Mucosa of rectum (tissue), 2 donors: ENCODE data around the gene STRBP.
"Not testable (repeated sequence)": the region's sequence is repeated elsewhere in the genome, so short reads cannot be mapped to it uniquely, and the experiment has no call there.

ENCODE experiments used
- H3K27ac ChIP-seq, 2 donors: one replicate each; pipeline ENCODE4 v1.7.0; 2013; ENCODE audit warnings: inconsistent platforms in 2 of 2, low read depth in 2 of 2, low read length in 2 of 2
- H3K27me3 ChIP-seq, 2 donors: one replicate each; pipeline ENCODE4 v1.7.0; 2013; ENCODE audit warnings: low read length in 2 of 2; ENCODE audit not compliant: control insufficient read depth in 2 of 2, insufficient read depth in 2 of 2
- H3K36me3 ChIP-seq, 2 donors: one replicate each; pipeline ENCODE4 v1.7.0; 2013; ENCODE audit warnings: low read length in 2 of 2; ENCODE audit not compliant: control insufficient read depth in 2 of 2, insufficient read depth in 2 of 2
- H3K4me1 ChIP-seq, 2 donors: one replicate each; pipeline ENCODE4 v1.7.0; 2013; ENCODE audit warnings: low read length in 2 of 2, mild to moderate bottlenecking in 1 of 2; ENCODE audit not compliant: control insufficient read depth in 2 of 2, insufficient read depth in 2 of 2
- H3K4me3 ChIP-seq, 2 donors: one replicate each; pipeline ENCODE4 v1.7.0; 2013; ENCODE audit warnings: low read length in 2 of 2
- H3K9ac ChIP-seq, 2 donors: one replicate each; pipeline ENCODE4 v1.7.0; 2013; ENCODE audit warnings: low read length in 2 of 2, low read depth in 1 of 2, mild to moderate bottlenecking in 1 of 2
- H3K9me3 ChIP-seq, 2 donors: one replicate each; pipeline ENCODE4 v1.7.0; 2013; ENCODE audit warnings: low read length in 2 of 2; ENCODE audit not compliant: control insufficient read depth in 2 of 2
- donor health status: healthy.
- donor health status: Normal muscosa, but diverticular disease.

The STRBP gene

DNA sequence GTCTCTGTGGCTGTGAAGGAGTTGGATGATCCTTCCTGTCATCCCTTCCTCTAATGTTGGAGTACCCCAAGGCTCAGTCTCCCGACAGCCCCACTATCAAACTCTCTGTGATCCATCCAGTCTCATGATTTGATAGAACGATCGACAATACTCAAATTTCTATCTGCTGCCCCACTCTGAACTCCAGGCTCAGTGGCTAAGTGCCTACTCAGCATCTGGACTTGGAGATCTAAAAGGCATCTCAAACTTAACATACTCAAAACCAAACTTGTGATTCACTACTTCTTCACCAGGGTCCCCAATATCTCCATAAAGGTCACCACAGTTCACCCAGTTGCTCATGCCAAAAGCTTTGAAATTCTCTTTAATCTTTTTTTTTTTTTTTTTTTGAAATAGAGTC lies 15.1 kb upstream of the STRBP start:
- H3K36me3 ChIP-seq: no peaks in the 10 kb centered on the region
- H3K4me1 ChIP-seq: no peaks in the 10 kb centered on the region
- H3K27me3 ChIP-seq: peaks cover 0 to 3% of the 10 kb centered on the region in 2 donors
- no peak overlapping the region for H3K27ac ChIP-seq
- H3K4me3 ChIP-seq: no peak overlapping the region
- H3K9ac ChIP-seq: no peak overlapping the region
- no peaks in the 10 kb centered on the region for H3K9me3 ChIP-seq

DNA sequence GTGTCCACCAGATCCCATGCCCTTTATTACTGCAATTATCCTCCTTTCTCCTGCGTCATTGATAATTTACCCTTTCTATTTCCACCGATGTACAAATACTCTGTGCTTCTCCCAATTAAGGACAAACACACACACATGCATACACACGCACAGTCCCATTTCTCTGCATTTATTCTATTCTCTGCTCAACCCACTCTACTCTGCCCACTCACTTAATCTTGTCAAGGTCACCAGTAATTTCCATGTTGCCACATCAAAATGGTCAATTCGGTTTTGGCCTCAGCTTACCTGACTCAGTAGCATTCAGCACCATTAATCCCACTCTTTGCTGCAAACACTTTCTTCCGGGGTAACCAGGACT lies 14.6 kb upstream of the STRBP start:
- no peak overlapping the region for H3K4me3 ChIP-seq
- H3K9ac ChIP-seq: no peak overlapping the region
- H3K27ac ChIP-seq: no peak overlapping the region

DNA sequence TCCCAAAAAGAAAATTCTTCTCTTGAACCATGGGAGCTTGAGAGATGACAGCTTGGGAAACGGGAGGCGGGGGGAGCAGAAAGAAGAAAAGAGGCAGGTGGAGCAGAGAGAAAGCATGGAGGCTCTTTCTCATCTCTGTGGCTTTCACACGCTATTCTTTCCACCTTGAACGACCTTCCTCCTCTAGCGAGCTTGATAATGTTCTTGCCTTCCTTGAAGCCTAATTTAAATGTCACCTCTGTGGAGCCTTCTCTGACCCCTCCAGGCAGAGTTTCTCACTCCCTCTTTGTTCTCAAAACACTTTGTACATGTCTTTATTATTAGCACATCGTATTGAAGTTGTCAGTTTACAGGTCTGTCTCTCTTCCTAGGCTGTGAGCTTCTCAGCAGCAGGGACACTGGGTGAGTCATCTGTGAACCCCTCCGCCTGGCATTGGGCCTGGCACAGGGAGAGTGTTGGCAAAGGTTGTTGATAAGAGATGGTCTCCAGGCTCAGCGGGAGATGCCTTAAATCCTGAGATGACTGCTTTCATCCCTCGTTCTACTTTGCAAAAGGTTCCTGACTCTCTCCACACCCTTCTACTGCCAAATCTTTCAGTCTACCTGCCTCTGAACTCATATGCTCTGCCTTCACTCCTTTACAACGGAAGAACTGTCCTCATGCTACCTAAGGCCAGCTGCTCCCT lies 14.1 kb upstream of the STRBP start:
- Histone ChIP-seq H3K4me3 (no peak overlapping the region), H3K4me1 (no peaks in the 10 kb centered on the region), H3K9me3 (no peaks in the 10 kb centered on the region), H3K27me3 (peaks cover 0 to 3% of the 10 kb centered on the region in 2 donors), H3K27ac (no peak overlapping the region), H3K9ac (no peak overlapping the region), H3K36me3 (no peaks in the 10 kb centered on the region)

More for the DNA sequence above, 14.6 kb upstream of the STRBP start:
- no peaks in the 10 kb centered on the region for H3K9me3 ChIP-seq
- peaks cover 0 to 3% of the 10 kb centered on the region in 2 donors for H3K27me3 ChIP-seq
- no peaks in the 10 kb centered on the region for H3K4me1 ChIP-seq
- H3K36me3 ChIP-seq: no peaks in the 10 kb centered on the region

DNA sequence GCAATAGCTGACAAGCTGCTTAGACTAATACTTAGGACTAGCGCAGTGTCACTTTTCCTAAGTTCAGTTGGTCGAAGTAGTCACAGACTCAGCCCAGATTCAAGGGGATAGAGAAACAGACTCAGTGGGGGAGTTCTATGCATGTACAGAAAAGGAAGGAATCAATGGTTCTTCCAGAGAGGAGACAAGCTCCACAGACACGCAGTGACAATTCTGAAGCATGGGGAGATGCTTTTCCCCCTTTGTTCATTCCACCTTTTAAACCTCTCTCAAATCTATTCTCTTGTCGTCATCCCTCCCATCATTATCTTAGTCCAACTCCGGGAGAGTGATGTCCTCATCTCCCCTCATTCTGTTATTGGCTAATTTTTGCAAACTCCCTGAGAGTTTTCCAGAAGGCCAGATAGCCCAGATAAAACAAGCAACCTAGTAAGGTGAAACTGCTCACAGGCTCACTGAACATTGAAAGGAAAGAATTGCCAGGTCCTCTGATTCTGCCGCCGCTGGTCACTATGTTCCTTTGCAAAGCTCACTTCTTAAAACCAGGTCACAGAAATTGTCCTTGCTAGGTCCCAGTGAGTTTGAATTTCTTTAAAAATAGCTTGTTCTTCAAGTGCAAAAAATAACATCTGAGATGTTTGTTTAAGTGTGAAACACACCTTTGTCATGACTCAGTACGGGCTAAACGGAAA lies 13.4 kb upstream of the STRBP start:
- Histone ChIP-seq H3K9ac (no peak overlapping the region), H3K4me1 (no peaks in the 10 kb centered on the region), H3K9me3 (no peaks in the 10 kb centered on the region), H3K27ac (no peak overlapping the region), H3K4me3 (no peak overlapping the region), H3K27me3 (peaks cover 0 to 3% of the 10 kb centered on the region in 2 donors), H3K36me3 (no peaks in the 10 kb centered on the region)

DNA sequence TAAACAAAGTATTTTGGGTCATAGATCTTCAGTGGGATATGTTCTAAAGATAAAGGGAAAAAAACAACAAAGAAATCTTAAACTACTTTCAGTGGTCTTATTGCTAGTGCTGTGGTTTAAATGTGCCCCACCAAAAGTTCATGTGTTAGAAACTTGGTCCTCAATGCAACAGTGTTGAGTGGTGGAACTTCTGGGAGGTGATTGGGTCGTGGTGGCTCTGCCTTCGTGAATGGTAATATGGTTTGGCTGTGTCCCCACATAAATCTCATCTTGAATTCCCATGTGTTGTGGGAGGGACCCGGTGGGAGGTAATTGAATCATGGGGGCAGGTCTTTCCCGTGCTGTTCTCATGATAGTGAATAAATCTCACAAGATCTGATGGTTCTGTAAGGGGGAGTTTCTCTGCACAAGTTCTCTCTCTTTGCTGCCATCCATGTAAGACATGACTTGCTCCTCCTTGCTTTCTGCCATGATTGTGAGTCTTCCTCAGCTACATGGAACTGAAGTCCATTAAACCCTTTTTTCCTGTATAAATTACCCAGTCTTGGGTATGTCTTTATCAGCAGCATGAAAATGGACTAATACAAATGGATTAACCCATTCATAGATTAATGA lies 10.6 kb upstream of the STRBP start:
- not testable (repeated sequence) for H3K27ac ChIP-seq, H3K27me3 ChIP-seq, H3K4me1 ChIP-seq, H3K9ac ChIP-seq, H3K4me3 ChIP-seq, H3K9me3 ChIP-seq, H3K36me3 ChIP-seq

DNA sequence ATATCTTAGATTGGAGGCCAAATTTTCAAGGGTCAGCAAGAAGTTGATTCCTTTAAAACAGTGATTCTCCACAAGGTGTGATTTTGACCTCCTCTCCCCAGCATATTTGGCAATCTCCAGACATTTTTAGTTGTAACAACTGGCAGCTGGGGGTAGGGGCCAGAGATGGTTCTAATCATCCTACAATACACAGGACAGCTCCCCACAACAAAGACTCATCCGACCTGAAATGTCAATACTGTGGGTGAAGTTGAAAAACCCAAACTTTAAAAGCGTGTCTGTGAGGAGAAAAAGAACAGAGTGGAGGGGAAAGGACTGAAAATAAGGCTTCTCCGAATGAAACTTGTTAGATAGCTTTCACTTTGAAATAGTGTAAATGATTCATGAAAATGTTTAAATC lies 10.0 kb upstream of the STRBP start:
- Histone ChIP-seq H3K9ac (no peak overlapping the region), H3K4me1 (no peaks in the 10 kb centered on the region), H3K9me3 (no peaks in the 10 kb centered on the region), H3K36me3 (no peaks in the 10 kb centered on the region), H3K27ac (no peak overlapping the region), H3K27me3 (peaks cover 0 to 3% of the 10 kb centered on the region in 2 donors), H3K4me3 (no peak overlapping the region)

DNA sequence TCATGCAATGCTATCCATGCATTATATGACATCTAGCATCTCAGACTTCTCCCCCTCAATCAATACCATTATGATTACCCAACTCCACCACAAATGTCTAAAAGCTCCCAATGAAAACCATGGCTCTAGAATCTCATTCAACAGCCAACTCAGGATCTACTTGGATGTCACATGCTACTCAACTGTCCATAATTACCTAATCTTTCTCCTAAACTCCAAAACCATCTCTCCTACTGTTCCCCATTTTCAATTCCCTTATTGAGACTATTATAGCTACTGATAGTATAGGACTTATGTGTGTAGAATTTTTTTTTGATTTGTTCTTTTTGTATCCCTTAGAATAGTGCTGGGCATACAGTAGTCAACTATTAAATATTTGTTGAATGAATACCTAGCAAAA lies 8.2 kb upstream of the STRBP start:
- no peak overlapping the region for H3K27ac ChIP-seq

DNA sequence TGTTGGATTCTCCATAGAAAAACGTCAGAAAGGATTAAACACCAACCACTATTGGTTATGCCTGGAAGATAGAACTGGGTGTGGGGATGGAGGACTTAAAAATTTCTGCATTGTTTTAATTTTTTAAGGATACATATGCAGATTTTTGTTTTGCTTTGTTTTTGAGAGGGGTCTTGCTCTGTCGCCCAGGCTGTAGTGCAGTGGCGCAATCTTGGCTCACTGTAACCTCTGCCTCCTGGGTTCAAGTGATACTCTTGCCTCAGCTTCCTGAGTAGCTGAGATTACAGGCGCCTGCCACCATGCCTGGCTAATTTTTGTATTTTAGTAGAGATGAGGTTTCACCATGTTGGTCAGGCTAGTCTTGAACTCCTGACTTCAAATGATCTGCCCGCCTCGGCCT lies 2.7 kb upstream of the STRBP start:
- not testable (repeated sequence) for H3K9ac ChIP-seq, H3K27me3 ChIP-seq, H3K4me1 ChIP-seq, H3K36me3 ChIP-seq, H3K27ac ChIP-seq, H3K4me3 ChIP-seq, H3K9me3 ChIP-seq

More for the DNA sequence above, 8.2 kb upstream of the STRBP start:
- Histone ChIP-seq H3K4me1 (no peaks in the 10 kb centered on the region), H3K9ac (no peak overlapping the region), H3K4me3 (no peak overlapping the region), H3K36me3 (no peaks in the 10 kb centered on the region), H3K27me3 (peaks cover 0 to under 1% of the 10 kb centered on the region in 2 donors), H3K9me3 (no peaks in the 10 kb centered on the region)

DNA sequence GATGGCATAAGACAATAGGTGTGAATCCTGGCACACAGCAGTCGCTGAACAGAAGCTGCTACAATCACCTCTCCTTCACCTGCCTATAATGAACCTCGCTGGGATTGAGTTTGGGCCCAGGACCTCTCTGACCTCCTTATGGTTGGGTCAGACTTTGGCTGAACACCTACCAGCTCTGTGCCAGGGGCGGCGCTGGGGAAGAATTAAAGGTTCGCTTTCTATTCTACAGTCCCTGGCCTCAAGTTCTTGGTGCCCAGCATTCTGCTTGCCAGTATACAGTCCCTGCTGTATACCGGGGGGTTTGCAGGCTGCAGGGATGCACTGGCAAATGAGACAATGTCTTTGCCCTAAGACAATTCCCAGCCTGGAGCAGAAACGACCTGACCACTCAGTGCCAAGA lies 895 bp upstream of the STRBP start:
- H3K9ac ChIP-seq: peak overlapping the region; percentile 69 to 85
- H3K4me3 ChIP-seq: peak overlapping the region; percentile 53 to 81
- no peaks in the 10 kb centered on the region for H3K36me3 ChIP-seq
- no peaks in the 10 kb centered on the region for H3K9me3 ChIP-seq
- H3K27me3 ChIP-seq: no peaks in the 10 kb centered on the region
- peak overlapping the region; percentile 73 to 88 for H3K27ac ChIP-seq
- peaks cover 7 to 11% of the 10 kb centered on the region in 2 donors for H3K4me1 ChIP-seq

DNA sequence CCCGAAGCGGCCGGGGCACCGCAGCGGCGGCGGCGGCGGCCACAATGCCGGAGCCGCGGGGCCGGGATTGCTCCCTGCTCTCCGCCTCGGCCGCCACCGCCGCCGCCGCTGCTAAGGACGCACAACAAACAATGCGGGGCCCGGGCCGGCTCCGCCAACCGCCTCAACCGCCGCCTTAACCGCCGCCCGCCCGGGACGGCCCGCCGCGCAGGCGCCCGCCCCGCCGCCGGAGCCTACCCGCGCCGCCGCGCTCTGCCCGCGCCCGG lies 254 bp downstream of the STRBP start:
- H3K9me3 ChIP-seq: no peaks in the 10 kb centered on the region
- peaks cover 7 to 11% of the 10 kb centered on the region in 2 donors for H3K4me1 ChIP-seq
- H3K4me3 ChIP-seq: peak overlapping the region; percentile 67 to 69
- no peaks in the 10 kb centered on the region for H3K36me3 ChIP-seq
- peak overlapping the region; percentile 11 to 65 for H3K27ac ChIP-seq
- H3K27me3 ChIP-seq: no peaks in the 10 kb centered on the region
- peak overlapping the region in 1 of 2 donors; percentile 75 for H3K9ac ChIP-seq
